NT2/D1 (cell line): ENCODE data around the gene MRPS11.

Experiments
- SUZ12 ChIP-seq: IDR thresholded peaks from 2 replicates; pipeline ENCODE4 v1.6.1; 2011; ENCODE audit not compliant: insufficient read length, insufficient read depth; ENCODE audit errors: extremely low read depth
- ZNF274 ChIP-seq: IDR thresholded peaks from 2 replicates; pipeline ENCODE4 v1.6.1; 2011; ENCODE audit warnings: mild to moderate bottlenecking, low read depth, low read length

DNA sequence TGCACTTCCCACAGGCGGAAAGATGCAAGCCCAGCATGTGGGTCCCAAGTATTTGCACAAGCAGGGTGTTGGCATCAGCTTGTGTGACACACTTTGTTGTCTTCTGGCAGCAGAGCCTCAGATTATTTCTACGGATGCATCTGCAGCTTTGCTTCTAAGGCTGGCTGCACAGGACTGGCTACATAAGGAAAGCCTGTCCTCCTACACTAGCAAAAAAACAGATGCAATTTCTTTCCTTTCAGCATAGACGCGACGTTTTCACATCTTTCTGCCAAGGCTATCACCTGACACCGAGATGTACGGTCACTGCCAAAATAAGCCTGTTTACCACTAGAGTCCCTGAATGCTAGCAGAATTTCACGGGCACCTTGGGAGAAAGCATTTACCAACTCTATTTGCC, 13.5 kb downstream of the MRPS11 start:
- TF ChIP-seq SUZ12, result no peak
- no peak for TF ChIP-seq ZNF274
